Ureter (tissue), 1 donor: ENCODE data around the gene COX19. TPM values are rescaled to one million over a fixed set of nuclear protein-coding genes. Genes with fewer than 3 reads are reported as not detected.

Source experiments
- DNase-seq: peaks from one replicate; pipeline ENCODE4 v3.0.0-alpha.2; 2020; ENCODE audit warnings: low spot score
- total RNA-seq: library from RNA; stranded (reverse); gene quantifications from one replicate; pipeline ENCODE4 v1.2.4, GENCODE V29; 2023
- donor health status: DM: yes; HTN: yes; CAD: no.

COX19 gene
- total RNA-seq, 1 donor from 2014 or later: 14.6 TPM

GRCh38 chr7:979151-979550 lies 3.8 kb upstream of the COX19 start:
- no peak for DNase-seq

- DNase-seq: no peak
Measured at GRCh38 chr7:978416-979091, 3.2 kb upstream of the COX19 start.

- no peak for DNase-seq
Measured at GRCh38 chr7:978049-978346, 2.6 kb upstream of the COX19 start.

DNA sequence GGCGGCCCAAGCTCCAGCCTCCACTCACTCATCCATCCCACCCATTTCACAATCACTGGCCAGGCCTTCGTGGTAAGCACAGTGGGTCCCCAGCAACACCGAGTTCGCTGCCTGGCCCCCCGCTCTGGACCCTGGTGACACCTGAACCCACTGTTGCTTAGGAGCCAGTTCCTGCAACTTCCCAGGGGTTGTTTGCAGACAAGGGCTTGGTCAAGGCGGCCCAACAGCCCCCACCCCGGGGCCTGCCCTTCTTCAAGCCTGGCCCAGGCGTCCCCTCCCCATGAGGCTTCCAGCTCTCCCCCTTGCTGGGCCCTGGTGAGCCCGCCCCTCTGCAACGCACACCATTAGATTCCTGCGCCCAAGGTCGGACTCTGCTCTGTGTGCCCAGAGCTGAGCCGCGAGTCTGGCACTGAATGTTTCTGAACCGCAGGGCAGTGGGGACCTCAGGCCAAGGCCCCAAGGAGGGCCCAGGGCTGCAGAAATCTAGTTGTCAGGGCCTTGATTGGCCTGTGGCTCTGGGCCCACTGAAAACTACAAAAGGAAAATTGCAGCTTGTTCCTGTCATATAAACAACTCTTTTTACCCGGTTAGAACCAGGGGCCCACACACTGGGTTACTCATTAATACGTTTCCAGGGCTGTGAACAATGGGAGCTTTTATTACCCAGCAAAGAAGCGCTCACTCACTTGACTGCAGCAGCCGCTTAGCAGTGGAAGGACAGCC lies 2.1 kb upstream of the COX19 start:
- DNase-seq: no peak

DNA sequence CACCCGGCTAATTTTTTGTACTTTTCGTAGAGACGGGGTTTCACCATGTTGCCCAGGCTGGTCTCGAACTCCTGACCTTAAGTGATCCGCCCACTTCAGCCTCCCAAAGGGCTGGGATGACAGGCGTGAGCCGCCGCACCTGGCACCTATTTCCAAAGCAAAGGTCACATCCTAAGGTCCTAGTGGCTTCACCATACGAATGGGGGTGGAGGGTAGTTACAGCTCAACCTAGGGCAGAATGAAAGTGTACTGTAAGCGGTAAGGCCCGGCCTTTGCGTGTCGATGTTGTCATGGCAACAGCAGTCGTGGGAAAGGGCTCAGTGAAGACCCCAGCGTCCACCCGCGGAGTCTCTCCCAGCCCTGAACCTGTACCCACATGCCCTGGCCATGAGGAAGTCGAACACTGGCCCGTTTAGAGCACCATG lies 1.6 kb upstream of the COX19 start:
- no peak for DNase-seq

DNA sequence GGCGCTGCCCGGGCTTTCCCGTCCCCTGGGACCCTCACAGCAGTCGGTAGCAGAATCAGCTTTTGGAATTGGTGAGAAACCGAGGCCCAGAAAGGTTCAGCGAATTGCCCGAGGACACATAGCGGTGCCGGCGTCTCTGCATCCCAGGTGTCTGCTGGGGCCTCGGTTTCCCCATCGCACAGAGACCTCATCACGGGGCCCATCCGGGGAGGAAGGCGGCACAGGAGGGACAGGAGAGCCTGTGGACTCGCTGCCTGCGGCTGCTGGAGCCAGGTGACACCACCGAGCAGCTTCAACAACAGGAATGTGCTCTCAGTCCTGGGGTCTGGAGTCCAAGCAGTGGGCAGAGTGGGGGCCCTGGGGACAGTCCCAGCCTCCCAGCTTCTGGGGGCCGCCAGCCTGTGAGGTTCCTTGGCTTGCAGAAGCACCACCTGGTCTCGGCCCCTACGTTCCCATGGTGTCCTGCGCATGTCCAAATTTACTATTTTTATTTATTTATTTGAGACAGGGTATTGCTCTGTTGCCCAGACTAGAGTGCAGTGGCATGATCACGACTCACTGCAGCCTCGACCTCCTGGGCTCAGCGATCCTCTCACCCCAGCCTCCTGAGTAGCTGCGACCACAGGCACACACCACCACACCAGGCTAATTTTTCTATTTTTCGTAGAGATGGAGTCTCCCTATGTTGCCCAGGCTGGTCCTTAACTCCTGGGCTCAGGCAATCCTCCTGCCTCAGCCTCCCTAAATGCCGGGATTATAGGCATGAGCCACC lies 539 bp upstream of the COX19 start:
- no peak for DNase-seq

GRCh38 chr7:974172-974571 lies 1.2 kb downstream of the COX19 start:
- DNase-seq: no peak

GRCh38 chr7:973312-973711 lies 2.0 kb downstream of the COX19 start:
- no peak for DNase-seq

- DNase-seq: no peak
Measured at GRCh38 chr7:972676-973309, 2.6 kb downstream of the COX19 start.

DNA sequence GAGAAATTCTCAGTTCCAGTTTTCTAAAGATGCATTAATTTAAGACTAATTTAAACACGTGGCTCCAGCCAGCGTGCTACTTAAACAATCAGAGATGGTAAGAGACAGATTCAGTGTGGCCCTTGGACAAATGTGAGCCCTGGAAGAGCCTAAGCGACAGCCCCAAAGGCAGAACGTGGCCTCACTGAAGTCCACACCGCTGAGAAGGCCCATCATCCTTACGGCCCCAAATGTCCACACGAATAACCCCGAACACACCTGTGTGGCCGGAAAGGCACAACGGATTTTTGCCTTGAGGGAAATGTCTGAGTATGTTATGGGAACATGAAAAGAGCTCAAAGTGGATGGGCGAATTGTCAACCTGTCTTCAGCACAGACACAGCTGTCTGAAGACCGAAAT lies 3.2 kb downstream of the COX19 start:
- DNase-seq: no peak

DNA sequence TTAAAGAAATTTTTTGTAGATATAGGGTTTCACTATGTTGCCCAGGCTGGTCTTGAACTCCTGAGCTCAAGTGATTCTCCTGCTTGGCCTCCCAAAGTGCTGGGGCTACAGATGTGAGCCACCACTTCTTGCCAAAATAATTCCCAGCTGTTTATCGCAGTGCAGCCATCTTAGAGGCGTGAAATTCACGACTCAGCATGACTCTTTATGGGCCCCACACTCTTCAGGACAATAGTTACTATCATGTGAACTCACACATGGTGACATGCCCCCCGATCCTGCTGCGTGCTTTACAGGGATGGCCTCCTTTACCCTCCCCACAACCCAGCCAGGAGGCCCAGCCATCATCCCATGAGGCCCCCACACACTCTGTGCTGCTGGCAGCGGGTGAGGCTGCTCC lies 4.6 kb downstream of the COX19 start:
- no peak for DNase-seq

- no peak for DNase-seq
Measured at GRCh38 chr7:969403-969802, 5.9 kb downstream of the COX19 start.

- no peak for DNase-seq
Measured at GRCh38 chr7:968205-969105, 6.9 kb downstream of the COX19 start.

DNA sequence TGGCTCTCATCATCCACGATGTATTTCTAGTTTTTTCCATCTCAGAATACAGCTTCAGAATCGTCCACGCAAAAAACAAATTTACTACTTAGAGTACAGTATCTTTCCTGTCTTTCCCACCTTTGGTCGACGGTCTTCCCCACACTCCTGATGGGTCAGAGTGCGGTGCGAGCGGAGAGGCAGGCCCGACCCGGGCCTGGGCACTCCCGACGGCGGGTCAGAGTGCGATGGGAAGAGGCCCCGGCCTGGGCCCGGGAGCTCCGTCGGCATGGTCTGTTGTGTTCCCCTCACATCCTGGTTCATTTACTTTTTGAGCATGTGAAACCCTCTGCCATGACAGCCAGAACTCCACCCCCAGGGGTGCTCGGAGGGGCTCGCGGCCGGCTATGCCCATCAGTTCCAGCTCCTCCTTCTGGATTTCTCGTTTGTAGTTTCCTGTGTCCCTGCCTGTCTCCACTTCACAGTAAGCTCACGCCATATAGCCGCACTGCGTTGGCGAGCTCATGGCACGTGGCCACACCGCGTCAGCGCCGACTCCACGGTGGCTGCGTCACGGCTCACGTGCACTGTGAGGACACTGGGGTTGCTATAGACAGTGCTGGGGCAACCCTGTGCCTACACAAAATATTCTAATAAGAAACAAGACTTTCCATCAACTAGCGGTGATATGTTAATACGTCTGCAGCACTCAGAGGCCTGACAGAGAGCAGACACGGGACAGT lies 7.8 kb downstream of the COX19 start:
- no peak for DNase-seq

GRCh38 chr7:966291-967069 lies 8.9 kb downstream of the COX19 start:
- no peak for DNase-seq

DNA sequence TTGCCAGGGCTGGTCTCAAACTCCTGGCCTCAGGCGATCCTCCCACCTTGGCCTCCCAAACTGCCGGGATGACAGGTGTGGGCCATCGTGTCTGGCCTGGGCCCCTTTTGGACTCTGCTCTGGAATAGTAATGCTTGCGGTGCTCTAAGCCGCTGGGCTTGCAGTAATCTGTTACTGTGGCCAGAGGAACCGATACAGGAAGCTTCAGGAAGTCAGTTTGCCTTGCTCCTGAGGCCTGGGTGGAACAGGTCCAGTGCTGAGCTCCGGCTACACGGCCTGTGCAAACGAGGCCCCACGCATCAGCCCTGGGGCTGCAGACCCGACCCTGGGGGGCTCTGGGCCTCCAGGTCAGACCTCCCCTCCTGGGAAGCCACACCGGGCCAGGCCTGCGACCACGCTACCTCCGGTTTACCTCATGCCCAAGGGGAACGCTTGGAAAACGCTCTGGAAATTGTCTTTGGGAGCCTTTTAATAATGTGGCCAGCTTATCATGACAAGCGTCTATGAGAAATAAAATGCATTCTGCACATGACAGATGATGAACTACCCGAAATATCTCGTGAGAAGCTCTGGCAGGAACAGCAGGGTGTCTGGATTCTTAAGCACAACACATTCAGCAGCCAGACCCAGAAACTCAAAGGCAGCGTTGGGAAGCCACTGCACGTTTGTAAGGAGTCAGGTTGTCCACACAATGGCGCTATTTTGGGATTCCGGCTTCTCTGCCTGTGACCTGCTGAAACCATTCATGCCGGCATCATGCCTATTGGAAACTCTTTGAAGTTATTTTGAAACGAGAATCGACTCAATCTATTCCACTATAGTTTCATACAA lies 10.7 kb downstream of the COX19 start:
- no peak for DNase-seq

DNA sequence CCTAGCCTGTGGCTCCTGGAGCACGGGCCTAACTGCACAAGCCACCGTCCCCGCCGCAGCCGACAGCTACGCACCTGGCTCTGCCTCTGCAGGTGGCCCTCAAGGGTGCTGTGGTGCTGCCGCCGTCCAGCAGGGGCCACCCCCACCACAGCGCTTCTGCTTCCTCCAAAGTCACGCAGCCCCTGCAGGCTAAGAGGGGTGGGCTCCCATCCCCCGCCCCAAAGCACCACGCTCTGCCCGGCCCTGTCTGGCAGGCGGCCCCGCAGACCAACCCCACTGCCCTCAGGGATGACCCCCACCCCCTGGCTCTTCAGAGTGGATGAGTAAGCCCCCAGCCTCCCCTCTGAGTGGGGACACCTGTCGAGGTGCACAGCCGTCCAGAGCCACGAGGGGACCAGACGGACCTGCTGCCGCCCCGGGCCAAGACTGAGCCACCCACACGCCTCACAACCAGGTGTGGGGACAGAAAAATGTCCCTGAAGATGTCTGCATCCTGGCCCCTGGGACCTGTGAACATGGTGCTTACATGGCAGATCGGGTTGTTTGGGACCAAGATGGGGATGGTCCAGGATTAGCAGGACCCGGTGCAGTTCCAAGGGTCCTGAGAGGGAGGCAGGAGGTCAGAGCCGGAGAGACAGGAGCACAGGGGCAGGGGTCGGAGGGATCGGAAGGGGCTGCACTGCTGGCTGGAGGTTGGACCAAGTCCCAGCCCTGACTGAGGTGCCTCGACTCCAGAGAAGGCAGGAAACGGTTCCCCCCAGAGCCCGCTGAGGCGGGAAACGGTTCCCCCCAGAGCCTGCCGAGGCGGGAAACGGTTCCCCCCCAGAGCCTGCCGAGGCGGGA lies 11.9 kb downstream of the COX19 start:
- no peak for DNase-seq

GRCh38 chr7:962401-963081 lies 12.8 kb downstream of the COX19 start:
- no peak for DNase-seq
